NK-92 (cell line): ENCODE measurements around the gene MTAP.

Experiments
- DNase-seq: peaks from one replicate; lab custom pipeline; 2025; ENCODE audit not compliant: unreplicated experiment; lab: John Stamatoyannopoulos, UW

Gene MTAP

DNA sequence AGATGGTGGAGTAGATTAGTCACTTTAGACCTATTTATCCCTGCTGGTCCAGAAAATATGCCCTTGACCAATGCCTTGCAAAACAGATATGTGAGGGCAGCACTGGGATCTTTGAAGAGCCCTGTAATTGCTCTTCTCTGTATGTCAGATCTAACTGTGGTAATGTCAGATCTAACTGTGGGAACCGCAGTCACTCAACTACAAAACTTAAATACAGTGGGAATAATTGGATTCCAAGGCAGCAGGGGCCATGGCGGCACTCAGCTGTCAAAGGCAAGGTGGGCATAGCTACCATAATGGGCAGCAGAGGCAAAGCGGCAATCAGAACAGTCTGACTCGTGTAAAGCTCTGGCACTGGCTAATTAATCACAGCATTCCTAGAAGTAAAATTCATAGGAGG lies 46.2 kb downstream of the MTAP start:
- no peak for DNase-seq

DNA sequence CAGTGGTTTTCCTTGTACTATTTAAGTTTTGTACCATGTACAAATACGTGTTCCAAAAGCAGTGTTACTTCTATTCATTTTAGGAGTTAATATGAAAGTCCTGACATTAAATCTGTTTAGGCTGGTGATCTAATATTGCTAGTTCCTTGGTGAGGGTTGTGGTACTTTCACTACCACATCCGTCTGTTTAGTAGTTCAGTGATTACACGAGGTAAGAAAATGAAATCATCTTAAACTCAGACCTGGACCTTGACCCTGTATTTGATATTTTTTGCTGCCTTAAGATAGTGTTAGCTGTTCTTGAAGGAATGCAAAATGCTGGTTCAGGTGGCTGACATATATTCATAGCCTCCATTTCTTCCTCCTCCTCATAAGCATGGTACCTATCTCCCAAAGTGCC lies 50.3 kb downstream of the MTAP start:
- DNase-seq: no peak

GRCh38 chr9:21853414-21853813 lies 51.0 kb downstream of the MTAP start:
- DNase-seq: no peak

GRCh38 chr9:21854119-21854518 lies 51.7 kb downstream of the MTAP start:
- DNase-seq: no peak

- DNase-seq: no peak
Observed at GRCh38 chr9:21854594-21854993, 52.2 kb downstream of the MTAP start.

DNA sequence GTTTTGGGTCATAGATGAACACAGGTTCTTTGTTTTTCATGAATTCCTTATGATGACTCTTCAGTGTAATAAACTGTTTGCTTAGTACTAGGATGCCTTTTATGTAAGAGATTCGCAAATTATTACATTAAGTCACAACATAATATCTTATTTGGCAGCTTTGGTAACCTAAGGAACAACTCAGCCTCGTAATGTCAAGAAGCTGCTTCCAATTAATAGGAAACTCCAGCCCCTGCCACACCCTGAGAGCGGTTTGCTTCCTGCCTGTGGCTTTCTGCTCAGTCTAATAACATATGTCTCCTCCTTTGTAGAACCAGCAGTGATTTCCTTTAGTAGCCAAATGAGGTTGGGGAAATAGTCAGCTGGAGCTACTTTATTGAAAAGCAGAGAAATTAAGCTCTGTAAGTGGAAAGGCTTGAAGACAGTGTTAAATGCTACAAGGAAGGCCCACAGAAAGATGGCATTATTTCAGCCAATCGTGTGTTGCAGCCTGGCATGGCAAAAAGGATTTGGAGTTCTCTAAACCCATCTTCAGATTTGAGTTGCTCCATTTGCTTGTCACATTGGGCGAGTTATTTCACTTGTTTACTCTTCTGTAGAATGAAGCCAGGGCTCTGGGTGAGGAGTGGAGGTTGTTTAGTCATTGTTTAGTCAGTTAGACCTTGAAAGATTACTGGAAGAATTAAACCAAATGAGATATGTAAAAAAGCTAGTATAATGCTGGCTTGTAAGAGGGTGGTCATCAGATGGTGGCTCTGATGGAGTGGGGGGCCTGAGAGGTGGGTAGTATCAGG lies 54.1 kb downstream of the MTAP start:
- no peak for DNase-seq

- no peak for DNase-seq
Observed at GRCh38 chr9:21862871-21863270, 60.4 kb downstream of the MTAP start.

GRCh38 chr9:21864505-21864904 lies 62.1 kb downstream of the MTAP start:
- no peak for DNase-seq

DNA sequence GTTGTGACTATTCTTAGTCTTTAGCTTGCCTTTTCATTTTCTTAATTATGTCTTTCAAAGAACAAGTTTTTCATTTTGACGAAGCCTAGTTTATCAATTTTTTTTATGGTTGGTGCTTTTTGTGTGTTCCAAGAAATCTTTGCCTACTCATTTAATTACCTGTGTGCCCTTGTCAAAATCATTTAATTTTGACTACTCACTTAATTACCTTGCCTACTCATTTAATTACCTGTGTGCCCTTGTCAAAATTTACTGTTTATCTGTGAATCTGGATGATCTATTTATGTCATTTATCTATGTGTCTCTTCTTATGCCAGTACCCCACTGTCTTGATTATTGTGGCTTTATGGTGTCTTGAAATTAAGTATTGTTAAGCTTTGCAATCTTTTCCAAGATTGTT lies 63.9 kb downstream of the MTAP start:
- no peak for DNase-seq

GRCh38 chr9:21871256-21871975 lies 69.0 kb downstream of the MTAP start:
- no peak for DNase-seq

DNA sequence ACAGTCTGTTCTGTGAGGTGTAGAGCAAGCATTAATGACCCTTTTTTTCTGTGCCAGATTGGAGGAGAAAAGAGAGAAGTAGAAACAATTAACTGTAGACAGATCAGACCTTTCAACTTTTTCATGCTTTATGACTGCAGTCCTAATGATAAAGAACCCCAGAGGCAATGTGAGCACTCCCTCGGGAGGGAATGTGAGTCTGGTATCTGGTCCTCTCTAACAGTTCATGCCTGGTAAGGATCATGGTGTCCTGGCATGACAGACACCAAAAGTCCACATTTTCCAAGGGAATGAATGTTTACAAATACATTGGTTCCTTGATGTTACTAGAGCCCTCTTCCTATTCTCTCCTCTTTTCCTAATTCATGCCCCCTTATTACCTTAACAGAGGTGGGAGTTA lies 70.3 kb downstream of the MTAP start:
- no peak for DNase-seq

GRCh38 chr9:21873540-21874221 lies 71.2 kb downstream of the MTAP start:
- no peak for DNase-seq

- no peak for DNase-seq
Observed at GRCh38 chr9:21875893-21876292, 73.5 kb downstream of the MTAP start.

DNA sequence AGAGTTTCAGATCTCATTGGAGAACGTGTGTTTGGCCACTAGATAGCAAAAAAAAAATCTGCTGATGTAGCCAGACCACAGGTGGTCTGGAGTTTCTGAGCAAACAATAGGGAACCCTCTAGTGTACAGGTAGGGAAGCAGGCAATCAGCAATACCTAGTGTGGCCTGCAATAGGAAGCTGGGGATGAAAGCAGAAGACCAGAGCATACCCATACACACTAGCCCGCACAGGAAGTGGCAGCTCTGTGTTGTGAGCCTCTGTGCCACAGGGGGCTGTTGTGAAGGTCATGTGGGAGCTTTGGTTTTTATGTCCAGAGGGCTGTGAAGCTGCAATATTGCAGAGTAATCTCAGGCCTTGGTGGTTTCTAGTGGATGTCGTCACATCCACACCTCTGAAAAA lies 81.2 kb downstream of the MTAP start:
- DNase-seq: no peak

GRCh38 chr9:21889673-21890072 lies 87.2 kb downstream of the MTAP start:
- no peak for DNase-seq

- no peak for DNase-seq
Observed at GRCh38 chr9:21890696-21891095, 88.3 kb downstream of the MTAP start.

GRCh38 chr9:21901546-21901945 lies 99.1 kb downstream of the MTAP start:
- no peak for DNase-seq

GRCh38 chr9:21902136-21902535 lies 99.7 kb downstream of the MTAP start:
- no peak for DNase-seq

DNA sequence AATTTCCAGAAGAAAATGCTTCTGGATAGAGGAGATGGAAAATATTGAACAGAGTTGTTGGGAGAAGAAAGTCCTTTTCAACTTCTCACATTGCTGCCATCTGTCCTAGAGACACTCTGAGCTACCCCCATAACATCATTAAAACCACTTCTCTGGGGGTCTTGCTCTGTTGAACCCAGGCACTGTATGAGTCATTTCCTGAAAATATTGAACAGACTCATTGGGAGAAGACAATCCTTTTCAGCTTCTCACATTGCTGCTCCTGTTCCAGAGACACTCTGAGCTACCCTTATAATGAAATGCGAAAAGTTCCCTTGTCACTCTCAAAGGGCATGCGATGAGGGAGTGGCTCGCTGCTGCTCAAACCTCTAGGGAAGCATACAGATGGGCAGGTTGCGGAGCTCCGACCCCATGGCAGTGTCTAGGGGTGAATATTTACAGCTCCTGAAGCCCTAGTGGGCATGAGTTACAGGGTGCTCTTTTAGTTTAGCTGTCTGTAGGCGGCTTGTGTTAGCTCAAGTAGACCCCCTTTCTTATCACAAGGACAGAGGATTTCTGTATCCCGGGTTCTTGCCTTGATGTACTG lies 101.0 kb downstream of the MTAP start:
- DNase-seq: no peak

DNA sequence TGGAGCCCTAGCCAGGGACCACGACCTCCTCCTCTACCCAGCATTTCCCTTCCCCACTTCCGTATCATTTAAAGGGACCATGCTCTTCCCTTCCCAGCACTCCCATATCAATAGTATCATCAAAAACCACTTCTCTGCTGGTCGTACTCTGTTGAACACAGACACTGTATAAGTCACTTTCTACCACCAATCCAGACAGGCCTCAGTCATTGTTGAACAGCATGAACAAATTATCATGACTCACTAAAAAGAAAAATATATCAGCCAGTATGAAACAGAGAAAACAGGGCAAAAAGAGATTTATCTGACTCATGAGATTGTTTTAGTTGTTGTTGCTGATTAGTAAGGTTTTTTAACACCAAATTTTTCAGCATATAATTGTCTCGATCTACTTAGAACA lies 101.9 kb downstream of the MTAP start:
- no peak for DNase-seq

DNA sequence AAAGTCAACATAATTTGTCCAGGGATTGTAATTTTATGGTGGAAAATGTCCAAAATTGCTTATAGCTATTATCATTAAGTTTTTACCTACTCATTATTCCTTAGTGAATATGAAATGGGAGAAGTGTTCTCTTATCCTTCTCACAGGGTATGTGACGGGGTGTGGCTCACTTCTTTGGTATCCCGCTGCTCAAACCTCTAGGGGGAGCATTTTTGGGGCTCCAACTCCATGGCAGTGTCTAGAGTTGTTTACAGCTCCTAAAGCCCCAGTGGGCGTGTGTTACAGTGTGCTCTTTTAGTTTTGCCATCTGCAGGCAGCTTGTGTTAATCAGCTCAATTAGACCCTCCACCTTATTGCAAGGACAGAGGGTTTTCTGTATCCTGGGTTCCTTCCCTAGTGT lies 102.3 kb downstream of the MTAP start:
- no peak for DNase-seq

GRCh38 chr9:21906213-21906612 lies 103.8 kb downstream of the MTAP start:
- no peak for DNase-seq
